HPDE6-E6E7 (cell line): ENCODE data around the gene MPHOSPH6.
"Not testable (repeated sequence)": the region's sequence is repeated elsewhere in the genome, so short reads cannot be mapped to it uniquely, and the experiment has no call there.

Source experiments
- DNase-seq: peaks from one replicate; pipeline ENCODE4 v3.0.0; 2011; ENCODE audit warnings: missing footprints; ENCODE audit errors: extremely low spot score

MPHOSPH6 gene, protein sequence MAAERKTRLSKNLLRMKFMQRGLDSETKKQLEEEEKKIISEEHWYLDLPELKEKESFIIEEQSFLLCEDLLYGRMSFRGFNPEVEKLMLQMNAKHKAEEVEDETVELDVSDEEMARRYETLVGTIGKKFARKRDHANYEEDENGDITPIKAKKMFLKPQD

DNA sequence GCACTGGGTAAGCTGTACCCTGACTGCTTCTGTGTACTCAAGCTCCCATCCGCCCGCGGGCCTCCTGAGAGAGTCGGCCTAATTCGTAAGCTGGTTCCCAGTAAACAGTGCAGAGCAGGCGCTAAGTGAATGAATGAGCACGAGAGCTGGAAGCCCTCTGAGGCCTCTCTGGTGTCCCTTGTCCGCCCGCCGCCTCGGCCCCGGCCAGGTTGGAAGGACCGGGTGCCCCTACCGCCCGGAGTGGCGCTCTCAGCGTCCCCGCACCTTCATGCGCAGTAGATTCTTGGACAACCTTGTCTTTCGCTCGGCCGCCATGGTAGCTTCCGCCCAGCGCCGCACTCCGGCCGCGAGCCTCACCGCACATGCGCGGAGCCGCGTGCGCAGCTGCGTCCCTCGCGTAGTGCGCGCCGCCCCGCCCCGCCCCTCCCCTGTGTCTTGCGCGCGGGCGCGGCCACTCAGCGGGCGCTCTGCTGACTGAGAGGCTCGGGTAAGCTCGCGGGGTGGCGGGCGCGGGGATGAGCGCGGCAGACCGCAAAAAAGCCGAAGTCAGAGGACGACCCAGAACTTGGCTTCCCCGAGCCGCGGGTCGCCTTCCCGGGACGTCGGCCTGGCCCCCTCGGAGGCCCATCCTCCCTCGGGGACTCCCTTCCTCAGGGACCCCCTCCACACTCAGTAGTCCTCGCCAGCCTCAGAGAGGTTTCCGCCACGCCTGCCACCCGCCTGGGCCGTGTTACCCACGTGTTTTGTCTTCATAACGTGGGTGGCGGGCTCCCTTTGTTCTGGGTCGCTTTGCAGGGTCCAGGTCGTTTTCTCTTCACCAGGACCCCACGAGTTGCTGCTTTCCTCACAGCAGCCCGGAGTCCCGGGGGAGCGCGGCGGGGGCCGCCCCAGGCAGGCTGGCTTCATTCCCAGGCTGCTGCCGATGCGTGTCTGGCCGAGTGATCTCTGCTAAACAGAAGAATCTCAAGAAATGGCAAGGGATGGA is at the start of gene MPHOSPH6:
Gene MPHOSPH6 (minus strand): TSS at position 364 of the 985 bp plus-strand sequence. CDS start 49 bp downstream, at position 315.
- peak; percentile 96 for DNase-seq

DNA sequence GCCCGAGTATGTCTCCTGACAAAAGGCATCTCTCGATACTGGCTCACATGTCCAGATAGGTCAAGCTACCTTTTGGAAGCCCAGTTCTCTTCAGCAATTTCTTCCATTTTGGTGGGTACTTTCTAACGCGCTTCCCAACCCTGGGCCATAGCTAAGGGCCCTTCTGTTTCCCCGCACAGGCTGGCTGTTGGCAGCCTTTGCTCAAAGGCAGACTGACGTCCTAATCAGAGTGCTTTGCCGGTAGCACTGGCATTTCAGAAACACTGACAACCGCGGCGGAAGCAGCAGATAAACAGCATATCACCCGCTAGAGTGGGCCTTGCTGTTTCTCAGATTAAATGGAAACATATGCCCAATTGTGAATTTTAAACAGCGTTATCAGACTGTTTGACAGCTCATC is 49.3 kb upstream of the MPHOSPH6 start:
- DNase-seq = no peak

DNA sequence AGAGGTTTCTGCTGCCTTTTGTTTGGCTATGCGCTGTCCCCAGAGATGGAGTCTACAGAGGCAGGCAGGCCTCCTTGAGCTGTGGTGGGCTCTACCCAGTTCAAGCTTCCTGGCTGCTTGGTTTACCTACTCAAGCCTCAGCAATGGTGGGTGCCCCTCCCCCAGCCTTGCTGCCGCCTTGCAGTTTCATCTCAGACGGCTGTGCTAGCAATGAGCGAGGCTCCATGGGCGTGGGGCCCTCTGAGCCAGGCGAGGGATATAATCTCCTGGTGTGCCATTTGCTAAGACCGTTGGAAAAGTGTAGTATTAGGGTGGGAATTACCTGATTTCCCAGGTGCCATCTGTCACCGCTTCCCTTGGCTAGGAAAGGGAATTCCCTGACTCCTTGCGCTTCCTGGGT is 39.3 kb upstream of the MPHOSPH6 start:
- DNase-seq = not testable (repeated sequence)

DNA sequence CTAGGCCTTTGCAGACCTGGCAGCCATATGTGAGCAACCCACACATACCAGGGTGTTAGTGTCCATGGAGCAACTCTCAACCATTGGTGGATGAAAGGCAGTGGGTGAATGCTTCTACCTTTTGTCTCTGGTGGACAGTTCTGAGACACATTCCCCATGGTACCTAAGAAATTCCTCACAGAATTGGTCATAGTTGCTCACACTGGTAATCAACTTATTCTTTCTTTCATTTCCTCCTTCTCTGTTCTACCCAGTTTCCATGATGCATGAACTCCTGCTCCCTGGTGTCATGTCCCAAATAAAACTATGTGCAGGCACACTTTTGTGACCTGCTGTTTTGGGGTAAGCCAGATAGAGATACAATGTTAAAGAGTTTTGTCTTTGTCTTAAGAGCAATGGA is 33.2 kb upstream of the MPHOSPH6 start:
- DNase-seq = no peak

DNA sequence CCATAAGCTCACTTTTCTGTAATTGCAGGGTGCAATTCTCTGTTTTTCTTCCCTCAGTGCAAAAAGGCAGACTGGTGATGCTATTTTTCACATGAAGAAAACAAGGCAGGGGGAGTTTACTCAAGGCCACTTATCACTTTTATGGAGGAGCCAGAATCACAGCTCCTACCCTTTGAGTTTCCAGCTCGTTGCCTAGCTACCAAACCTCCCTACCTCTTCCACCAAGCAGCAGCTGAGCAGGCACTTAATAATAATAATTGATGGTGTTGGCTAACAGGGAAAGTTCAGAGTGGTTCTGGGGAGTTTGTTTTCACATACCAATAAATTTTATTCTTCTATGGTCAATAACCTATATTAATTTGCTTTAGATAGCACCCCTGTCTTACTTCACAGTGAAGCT is 31.9 kb upstream of the MPHOSPH6 start:
- no peak for DNase-seq

DNA sequence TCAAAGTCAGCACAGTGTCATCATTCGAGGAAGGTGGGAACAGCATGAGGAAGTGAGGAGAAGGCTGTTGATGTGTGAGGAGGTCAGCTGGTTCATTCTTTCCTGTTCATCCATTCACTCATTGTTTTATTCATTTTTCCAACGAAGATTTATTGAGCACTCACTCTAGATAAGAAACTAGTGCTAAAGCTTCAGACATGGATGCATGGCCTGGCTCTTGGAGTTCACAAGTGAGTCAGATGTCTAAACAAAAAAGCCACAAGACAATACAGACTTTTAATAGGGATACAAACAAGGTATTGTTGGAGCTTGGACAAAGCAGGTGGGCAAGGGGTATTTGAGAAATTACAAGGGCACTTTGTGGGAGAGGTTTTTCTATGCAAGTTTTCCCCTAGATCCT is 31.3 kb upstream of the MPHOSPH6 start:
- DNase-seq = no peak

DNA sequence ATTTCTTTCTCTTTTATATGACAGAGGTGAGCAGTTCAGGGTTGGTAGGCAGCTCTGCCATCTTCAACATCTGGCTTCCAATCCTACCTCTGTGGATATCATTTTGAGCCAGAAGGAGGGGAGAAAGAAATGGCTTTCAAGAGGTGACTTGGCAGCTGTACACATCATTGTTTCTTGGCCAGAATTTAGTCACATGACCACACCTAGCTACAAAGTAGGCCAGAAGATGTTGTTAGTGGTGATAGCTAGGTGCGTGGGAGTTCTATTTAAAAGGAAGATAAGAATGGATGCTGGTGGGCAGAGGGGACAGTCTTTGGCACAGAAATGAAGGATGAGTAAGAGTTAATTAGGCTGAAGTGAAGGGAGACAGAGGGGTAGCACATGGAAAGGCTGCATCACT is 29.2 kb upstream of the MPHOSPH6 start:
- no peak for DNase-seq

DNA sequence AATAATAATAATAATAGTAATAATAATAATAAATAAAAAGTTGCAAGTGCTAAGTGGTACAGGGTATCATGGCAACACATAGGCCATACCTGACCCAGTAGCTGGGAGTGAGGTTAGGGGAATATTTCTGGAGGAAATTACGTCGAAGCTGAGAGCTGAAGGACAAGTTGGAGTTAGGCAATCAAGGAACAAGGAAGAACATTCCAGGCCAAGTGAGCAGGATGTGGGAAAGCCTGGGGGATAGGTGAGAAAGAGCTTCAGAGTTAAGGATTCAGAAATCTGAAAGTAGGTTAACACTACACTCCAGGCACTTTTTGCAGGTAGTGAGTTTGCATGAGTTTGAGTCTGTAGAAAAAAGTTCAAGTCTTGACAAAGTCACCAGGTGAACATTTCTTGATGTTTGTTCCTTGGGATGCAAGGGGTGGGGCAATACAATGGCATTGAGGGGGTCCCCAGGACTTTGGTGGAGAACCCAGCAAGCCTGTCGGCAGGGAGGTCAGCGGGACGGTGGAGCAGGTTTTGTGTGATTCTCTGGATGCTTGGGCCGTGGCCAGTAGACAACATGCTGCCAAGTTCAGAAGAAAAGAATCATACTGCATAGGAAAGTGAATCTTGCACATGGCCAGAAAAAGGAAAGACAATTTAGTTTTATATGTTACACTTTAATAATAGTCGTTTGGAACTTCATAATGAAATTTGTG is 27.7 kb upstream of the MPHOSPH6 start:
- peak; percentile 69 for DNase-seq

DNA sequence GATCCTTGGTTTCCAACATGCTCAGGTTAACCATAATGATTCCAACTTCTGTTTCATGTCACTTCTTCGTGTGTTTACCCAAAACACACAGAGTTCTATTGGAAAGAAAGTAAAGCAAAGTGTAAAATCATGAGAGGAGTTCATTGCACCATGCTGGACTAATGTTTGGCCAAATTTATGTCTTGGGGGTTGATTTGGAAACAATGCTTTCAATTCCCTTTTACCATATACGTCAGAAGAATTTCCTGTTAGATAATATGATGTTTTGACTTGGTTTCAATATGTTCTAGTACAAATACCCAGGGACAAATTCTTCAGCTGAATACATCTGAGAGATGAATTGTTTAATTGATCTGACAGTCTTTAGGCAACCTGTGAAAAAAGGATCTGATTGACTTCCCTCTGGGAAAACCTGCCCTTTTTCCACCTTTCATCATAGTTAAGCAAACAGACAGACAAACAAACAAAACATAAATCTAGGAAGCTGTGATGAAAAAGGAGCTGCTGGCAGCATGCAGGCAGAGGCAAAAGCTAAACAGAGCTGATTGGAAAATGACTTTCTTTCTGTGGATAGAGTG is 26.0 kb upstream of the MPHOSPH6 start:
- DNase-seq = no peak

DNA sequence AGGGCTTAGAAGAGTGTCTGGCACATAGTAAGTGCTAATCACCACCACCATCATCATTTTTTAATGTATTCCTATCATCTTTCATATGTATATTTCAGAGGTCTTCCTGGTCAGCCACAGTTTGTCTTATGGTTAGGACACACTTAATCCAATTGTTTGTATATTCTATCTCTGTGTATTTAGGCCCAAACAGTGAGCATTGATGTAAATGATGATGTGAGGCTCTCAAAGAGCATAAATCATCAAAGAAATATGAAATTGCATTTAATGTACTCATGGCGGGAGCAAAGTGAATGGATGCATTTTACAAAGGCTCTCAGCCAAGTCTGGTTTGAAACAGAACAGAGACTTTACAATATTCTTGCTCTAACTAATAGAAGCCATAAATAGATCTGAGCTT is 24.1 kb upstream of the MPHOSPH6 start:
- no peak for DNase-seq

DNA sequence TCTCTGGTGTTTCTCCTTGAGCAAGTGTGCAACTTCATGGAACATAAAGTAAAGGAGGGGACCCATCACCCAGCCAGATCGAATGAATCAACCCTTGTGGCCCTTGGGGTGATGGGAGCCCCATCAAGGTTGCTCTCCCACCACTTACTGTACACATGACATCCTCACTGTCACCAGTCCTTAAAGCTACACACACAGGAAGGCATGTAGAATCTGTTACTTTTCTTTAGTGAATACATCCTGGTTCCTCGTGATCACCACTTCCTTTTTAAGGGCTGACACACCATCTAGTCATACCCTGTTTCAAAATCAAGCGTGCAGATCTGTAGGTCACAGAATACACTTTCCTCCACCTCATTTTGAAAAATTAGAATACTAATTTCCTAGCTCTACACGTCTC is 22.6 kb upstream of the MPHOSPH6 start:
- DNase-seq = peak; percentile 87

DNA sequence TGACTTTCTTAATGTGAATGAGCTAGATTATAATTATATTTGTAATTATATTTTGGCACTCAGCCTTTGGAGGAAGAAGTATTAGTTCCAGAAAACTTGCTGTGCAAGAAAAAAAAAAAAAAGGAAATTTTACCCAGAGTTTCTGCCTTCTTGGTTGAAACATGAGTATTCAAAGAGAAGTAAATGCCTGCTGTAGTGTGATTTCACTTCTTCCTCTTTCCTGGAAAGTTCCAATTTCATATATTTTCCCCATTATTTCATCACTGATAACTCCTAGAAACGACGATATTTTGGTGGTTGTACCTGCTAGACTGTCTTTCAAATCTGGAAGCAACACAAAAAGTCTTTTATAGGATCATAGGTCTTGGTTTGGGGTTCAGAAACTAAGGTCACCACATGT is 20.4 kb upstream of the MPHOSPH6 start:
- no peak for DNase-seq

DNA sequence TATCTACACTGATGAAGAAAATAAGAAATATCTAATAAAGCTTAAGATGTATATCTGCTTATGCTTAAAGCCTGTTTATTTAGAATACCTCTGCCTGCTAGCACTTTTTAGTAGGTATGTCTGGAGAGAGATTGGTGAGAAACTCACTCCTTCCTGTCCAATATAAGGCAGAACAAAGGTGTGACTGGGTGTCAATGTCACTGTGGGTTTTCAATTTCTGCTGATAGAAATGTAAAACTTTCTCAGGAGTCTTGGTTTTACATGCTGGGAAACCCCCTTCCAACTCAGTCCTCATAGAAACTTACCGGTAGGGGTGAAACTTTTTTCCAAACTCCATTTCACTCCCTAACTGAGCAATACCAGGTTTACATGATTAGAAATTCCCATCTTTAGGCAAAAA is 17.8 kb upstream of the MPHOSPH6 start:
- DNase-seq = no peak

DNA sequence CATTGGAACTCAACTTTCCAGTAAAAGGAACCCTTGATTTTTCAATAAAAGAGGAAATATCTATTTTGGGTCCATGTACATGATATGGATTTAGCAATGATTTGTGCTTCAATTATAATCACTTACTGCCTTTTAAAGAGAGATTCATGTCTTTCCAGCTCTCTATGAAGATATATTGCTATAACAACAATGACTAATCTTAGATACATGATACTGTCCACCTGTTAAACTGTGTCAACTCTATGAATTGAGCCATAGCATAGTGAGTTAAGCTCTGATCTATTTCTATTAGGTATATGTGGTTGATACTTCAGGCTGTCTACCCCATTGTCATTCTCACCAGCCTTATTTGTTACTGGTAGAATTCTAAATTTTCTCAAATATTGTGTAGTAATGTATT is 15.0 kb upstream of the MPHOSPH6 start:
- peak; percentile 23 for DNase-seq

DNA sequence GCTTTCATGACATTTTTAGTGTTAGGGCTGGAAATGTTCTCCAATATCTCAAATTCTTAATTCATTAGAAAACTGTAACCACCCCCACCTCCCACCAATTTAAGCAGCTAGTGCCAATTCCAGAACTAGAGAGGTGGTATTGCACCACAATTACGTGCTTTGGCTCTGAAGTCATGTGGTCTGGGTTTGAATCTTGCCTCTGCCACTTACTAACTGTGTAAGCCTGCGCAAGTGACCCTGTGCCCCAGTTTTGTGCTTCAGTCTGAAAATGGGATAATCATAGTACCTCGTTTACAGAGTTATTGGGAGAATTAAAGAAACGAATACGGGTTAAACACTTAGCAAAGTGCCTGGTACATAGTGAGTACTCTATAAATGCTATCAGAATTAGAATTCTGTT is 14.2 kb upstream of the MPHOSPH6 start:
- no peak for DNase-seq

DNA sequence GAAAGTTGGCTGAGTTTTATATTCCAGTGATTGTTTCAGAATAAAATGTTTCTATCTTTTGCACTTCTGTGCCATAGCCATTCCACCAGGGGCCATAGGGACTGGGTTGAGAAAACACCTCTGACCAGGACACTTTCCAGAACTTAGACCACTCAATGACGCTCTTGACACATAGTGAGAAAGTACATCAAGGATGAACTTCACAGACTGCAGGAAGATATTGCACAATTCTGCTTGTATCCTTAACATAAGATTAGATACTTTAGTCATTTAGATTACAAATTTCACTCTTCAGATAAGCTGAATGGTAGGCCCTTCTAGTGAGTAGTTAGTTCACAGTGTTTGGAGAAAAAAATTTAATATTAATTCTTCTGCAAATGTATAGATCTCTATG is 13.0 kb upstream of the MPHOSPH6 start:
- DNase-seq = no peak

DNA sequence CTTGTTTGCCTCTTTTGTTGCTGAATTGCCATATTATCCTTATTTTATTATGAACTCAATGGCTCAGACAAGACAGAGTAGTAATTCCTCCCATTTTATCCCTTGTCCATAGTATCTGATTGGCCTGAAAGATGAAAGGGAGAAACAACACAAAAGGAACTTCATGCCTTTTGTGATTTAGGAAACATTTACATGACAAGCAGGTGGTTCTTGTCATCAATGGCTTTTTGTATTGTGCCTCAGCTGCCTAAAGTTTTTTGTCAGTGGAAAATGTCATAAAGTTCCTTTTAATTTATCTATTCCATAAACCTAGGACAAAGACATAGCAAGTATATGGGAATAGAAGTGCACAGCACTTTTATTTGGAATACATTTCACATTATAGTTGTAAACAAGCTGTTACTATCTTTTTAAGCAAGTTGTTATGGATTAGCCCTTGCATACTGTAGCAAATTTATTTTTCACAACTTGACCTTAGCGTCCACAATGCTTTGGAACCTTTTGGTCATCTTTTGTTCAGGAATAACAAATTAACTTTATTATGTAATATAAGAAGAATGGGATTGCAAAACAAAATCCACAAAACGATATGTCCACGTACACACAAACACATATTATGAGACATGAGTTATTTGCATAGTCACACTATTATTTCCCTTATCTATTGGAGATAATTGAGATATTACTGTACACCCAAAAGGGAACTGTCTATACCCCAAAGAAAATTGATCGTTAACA is 12.4 kb upstream of the MPHOSPH6 start:
- no peak for DNase-seq

DNA sequence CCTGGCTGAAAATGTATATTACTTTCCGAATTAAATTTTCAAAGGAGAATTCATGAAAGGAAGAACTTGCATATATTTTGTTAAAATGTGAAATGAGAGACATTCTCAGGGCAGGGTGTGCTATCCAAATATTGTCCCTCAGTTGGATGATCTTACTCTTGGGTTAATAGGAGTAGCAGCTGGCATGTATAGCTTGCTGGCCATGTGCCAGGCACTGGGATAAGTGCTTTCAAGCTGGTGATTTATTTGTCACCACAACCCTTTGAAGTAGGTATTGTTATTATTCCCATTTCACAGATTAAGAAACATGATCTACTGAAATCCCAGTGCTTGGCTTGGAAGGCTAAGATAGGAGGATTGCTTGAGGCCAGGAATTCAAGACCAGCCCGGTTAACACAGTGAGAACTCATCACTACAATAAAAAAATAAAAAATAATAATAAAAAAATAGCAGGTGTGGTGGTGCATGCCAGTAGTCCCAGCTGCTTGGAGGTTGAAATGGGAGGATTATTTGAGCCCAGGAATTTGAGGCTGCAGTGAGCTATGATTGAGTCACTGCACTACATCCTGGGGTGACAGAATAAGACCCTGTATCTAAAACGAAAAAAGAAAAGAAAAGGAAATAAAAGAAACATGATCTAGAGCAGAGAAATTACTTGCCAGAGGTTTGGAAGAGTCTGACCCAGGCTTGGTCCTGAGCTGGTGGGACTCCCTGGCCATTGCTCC is 11.6 kb upstream of the MPHOSPH6 start:
- no peak for DNase-seq

DNA sequence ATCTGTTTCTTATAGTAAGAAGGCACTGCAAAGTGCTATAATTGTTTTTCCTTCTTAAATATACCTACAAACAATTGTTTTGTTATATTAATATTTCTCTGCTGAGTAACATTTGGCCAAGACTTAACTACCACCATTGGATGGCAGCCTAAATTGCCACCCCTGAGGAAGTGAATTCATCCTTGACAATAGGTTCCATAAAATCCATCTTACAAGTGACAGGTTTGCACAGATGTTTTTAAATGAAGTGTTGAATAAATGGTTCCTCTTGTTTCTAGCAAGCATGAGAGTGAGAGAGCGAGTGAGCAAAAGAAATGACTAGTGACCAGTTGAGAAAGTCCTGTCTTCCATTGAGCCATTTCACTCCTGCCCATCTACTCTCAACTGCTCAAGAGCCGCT is 8.3 kb upstream of the MPHOSPH6 start:
- no peak for DNase-seq

DNA sequence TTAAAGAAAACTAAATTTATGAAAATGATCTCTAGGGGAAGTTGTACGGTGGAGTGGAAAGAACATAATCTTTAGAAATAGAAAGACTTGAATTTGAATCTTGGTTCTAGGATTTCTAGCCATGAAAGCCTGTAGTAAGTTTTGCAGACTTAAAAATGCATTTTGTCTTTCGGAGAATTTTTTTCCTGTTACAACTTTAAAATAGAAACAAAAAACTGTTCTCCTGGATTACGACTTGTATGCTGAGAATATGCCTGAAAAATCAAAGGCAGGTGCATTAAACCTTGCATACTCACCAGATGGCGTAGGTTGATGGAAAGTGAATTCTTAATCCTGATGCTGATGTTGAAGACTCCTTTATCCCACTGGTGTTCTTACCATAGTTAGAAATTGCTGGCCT is 7.5 kb upstream of the MPHOSPH6 start:
- no peak for DNase-seq

DNA sequence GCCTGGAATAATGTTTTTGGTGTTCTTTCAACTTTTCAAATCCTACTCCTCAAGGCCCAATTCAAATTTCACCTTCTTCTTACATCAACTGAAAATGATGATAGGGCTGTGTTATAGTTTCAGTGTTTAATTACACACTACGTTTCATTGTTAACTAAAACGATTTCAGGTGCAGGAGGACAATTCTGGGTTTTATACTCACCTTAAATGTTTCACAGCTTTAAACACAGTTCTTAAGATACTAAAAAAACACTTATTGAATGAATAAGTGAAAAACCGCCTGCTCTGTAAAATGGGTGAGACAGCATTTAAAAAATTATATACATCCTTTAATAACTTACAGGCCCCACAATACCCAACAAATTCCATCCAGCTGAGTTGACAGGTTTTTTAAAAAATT is 6.2 kb upstream of the MPHOSPH6 start:
- DNase-seq = no peak
